ENCODE results near the gene KLHL42. TPM values are rescaled to one million over a fixed set of nuclear protein-coding genes. Genes with fewer than 3 reads are reported as not detected.

Gene KLHL42
- total and polyA plus RNA-seq, 2 of the 8 experiments (the other 6 are each of a cell fraction or from before 2014, with no cell fraction given), result 13.6 to 21.6 TPM

DNA sequence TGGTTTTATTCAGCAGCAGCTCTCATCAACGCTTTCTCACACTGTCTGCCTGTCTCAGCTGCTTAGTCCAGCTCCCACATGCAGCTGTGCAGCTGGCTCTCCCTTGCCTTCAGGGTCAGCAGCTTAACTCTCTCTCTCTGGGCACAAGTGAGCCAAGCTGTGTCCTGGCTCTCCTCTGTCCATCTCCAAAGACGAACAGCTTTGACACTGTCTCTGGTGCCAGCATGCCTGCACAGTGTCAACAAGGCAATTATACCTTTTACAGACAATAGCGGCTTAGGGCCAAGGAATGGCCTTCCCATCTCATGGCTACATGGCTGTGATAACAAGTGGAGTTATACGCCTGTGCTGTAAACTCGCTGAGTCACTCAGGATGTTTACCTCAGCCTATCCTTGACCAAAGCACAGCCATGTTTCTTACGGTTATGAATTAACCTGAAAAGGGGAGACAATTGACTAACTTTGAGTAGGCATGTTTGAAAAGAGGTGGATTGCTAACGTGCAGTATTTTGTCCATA, 38.4 kb downstream of the KLHL42 start (continued):
- TF ChIP-seq HDAC6 (IDR thresholded peaks at IDR 0.05; ENCODE audit: low read depth, low read length) (no peak), RBBP5 (IDR thresholded peaks at IDR 0.05; ENCODE audit: borderline replicate concordance, low read depth, low read length) (no peak), CHD2 (IDR thresholded peaks at IDR 0.05; ENCODE audit: low read length) (no peak), GABPA (IDR thresholded peaks at IDR 0.05; ENCODE audit: borderline replicate concordance, insufficient read depth, low read length) (no peak)

All from H1 (cell line).